SK-N-SH treated with all-trans-retinoic acid at 6 μM for 48 hours (cell line): ENCODE data around the gene LAMA2.

Experiments
- ATAC-seq: fragments of 200-7000 bp; cut with Tn5 transposase; 3 replicates; pipeline ENCODE4 v1.9.1; 2020; ENCODE audit warnings: mild to moderate bottlenecking, moderate library complexity
- ARNTL ChIP-seq: fragments of 450-650 bp; formaldehyde crosslinking; IDR thresholded peaks from 2 replicates; pipeline ENCODE4 v1.5.0; 2020; ENCODE audit warnings: low read depth, mild to moderate bottlenecking, moderate library complexity, borderline replicate concordance
- BACH2 ChIP-seq: fragments of 250-450 bp; sonication (Bioruptor Pico); IDR thresholded peaks from 2 replicates; pipeline ENCODE4 v1.9.0; 2021; ENCODE audit warnings: mild to moderate bottlenecking, borderline replicate concordance
- CSDC2 ChIP-seq: fragments of 250-450 bp; sonication (Bioruptor Pico); IDR thresholded peaks from 2 replicates; pipeline ENCODE4 v1.5.0; 2020; ENCODE audit warnings: mild to moderate bottlenecking, moderate library complexity
- ESRRG ChIP-seq: fragments of 250-450 bp; sonication (Bioruptor Pico); IDR thresholded peaks from 2 replicates; pipeline ENCODE4 v1.6.1; 2021; ENCODE audit warnings: mild to moderate bottlenecking
- GLIS3 ChIP-seq: fragments of 250-450 bp; sonication (Bioruptor Pico); IDR thresholded peaks from 2 replicates; pipeline ENCODE4 v1.5.0; 2020; ENCODE audit warnings: mild to moderate bottlenecking, moderate library complexity
- ISL1 ChIP-seq: fragments of 250-450 bp; sonication (Bioruptor Pico); IDR thresholded peaks from 2 replicates; pipeline ENCODE4 v2.1.2; 2022; ENCODE audit warnings: mild to moderate bottlenecking, moderate library complexity
- OSR1 ChIP-seq: fragments of 250-450 bp; sonication (Bioruptor Pico); IDR thresholded peaks from 2 replicates; pipeline ENCODE4 v1.8.0; 2022; ENCODE audit warnings: moderate library complexity, mild to moderate bottlenecking, inconsistent platforms
- RARB ChIP-seq: fragments of 250-450 bp; sonication (Bioruptor Pico); IDR thresholded peaks from 2 replicates; pipeline ENCODE4 v1.8.0; 2021; ENCODE audit warnings: mild to moderate bottlenecking, moderate library complexity
- SNAI2 ChIP-seq: fragments of 250-450 bp; sonication (Bioruptor Pico); IDR thresholded peaks from 2 replicates; pipeline ENCODE4 v1.5.0; 2020; ENCODE audit warnings: mild to moderate bottlenecking, moderate library complexity
- TCF4 ChIP-seq: fragments of 250-450 bp; sonication (Bioruptor Pico); IDR thresholded peaks from 2 replicates; pipeline ENCODE4 v1.8.0; 2021; ENCODE audit warnings: mild to moderate bottlenecking, moderate library complexity, borderline replicate concordance
- TOX ChIP-seq: fragments of 250-450 bp; sonication (Bioruptor Pico); IDR thresholded peaks from 2 replicates; pipeline ENCODE4 v1.8.0; 2021; ENCODE audit warnings: mild to moderate bottlenecking, moderate library complexity, borderline replicate concordance
- ZC3H10 ChIP-seq: fragments of 250-450 bp; sonication (Bioruptor Pico); IDR thresholded peaks from 2 replicates; pipeline ENCODE4 v1.5.1; 2021; ENCODE audit warnings: mild to moderate bottlenecking, moderate library complexity
- ZFP3 ChIP-seq: fragments of 250-450 bp; sonication (Bioruptor Pico); IDR thresholded peaks from 2 replicates; pipeline ENCODE4 v1.5.0; 2020; ENCODE audit warnings: mild to moderate bottlenecking, moderate library complexity
- ZFP30 ChIP-seq: fragments of 450-650 bp; formaldehyde crosslinking; IDR thresholded peaks from 2 replicates; pipeline ENCODE4 v1.5.0; 2022; ENCODE audit warnings: mild to moderate bottlenecking, moderate library complexity
- ZNF70 ChIP-seq: fragments of 450-650 bp; formaldehyde crosslinking; IDR thresholded peaks from 2 replicates; pipeline ENCODE4 v1.5.0; 2020; ENCODE audit warnings: mild to moderate bottlenecking, moderate library complexity
- ZNF8 ChIP-seq: fragments of 450-650 bp; formaldehyde crosslinking; IDR thresholded peaks from 2 replicates; pipeline ENCODE4 v1.5.0; 2020; ENCODE audit warnings: mild to moderate bottlenecking, moderate library complexity
- TF ChIP-seq, protein P1 (sequence below): fragments of 250-450 bp; sonication (Bioruptor Pico); IDR thresholded peaks from 2 replicates; pipeline ENCODE4 v1.5.0; 2020; ENCODE audit warnings: mild to moderate bottlenecking, moderate library complexity
- TF ChIP-seq, protein P2 (sequence below): fragments of 250-450 bp; sonication (Bioruptor Pico); IDR thresholded peaks from 2 replicates; pipeline ENCODE4 v1.8.0; 2020; ENCODE audit warnings: mild to moderate bottlenecking, moderate library complexity, borderline replicate concordance
- TF ChIP-seq, protein P3 (sequence below): fragments of 250-450 bp; sonication (Bioruptor Pico); IDR thresholded peaks from 2 replicates; pipeline ENCODE4 v1.5.1; 2021; ENCODE audit warnings: mild to moderate bottlenecking, moderate library complexity
- TF ChIP-seq, protein P4 (sequence below): fragments of 250-450 bp; sonication (Bioruptor Pico); IDR thresholded peaks from 2 replicates; pipeline ENCODE4 v1.8.0; 2021; ENCODE audit warnings: low read depth, mild to moderate bottlenecking, moderate library complexity, borderline replicate concordance

The LAMA2 gene

DNA sequence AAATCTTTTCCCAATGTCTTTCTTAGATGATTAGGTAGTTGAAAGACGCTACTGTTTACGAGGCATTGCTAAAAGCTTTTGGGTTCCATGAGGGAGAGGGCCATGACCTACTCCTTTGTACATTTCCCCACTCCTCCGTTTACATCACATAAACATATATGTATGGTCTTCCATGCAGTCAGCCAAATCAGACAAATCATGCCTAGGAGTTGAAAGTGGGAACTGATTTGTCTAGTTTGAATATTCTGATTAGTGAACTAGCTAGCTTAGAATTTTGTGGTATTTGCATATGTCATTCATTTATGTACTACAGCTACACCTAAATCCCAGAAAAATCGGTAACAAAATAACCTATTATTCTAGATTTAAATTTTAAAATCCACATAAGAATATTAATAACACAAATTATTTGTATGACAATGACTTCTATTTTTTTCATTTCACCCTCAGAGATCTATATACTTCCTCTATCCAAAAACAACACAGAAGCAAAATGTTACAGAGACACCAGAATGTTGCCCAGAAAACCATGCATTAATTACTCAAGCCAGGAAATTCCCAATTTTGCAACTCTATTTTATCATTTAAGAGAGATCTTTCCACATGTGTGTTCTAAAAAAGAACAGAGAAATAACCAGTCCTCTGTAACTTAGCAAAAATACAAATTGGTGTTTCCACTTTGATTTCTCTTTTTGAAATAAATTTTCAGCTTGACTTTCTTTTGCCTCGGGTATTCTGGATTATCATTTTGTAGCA lies 231.9 kb downstream of the LAMA2 start:
- TF ChIP-seq, protein P1, sequence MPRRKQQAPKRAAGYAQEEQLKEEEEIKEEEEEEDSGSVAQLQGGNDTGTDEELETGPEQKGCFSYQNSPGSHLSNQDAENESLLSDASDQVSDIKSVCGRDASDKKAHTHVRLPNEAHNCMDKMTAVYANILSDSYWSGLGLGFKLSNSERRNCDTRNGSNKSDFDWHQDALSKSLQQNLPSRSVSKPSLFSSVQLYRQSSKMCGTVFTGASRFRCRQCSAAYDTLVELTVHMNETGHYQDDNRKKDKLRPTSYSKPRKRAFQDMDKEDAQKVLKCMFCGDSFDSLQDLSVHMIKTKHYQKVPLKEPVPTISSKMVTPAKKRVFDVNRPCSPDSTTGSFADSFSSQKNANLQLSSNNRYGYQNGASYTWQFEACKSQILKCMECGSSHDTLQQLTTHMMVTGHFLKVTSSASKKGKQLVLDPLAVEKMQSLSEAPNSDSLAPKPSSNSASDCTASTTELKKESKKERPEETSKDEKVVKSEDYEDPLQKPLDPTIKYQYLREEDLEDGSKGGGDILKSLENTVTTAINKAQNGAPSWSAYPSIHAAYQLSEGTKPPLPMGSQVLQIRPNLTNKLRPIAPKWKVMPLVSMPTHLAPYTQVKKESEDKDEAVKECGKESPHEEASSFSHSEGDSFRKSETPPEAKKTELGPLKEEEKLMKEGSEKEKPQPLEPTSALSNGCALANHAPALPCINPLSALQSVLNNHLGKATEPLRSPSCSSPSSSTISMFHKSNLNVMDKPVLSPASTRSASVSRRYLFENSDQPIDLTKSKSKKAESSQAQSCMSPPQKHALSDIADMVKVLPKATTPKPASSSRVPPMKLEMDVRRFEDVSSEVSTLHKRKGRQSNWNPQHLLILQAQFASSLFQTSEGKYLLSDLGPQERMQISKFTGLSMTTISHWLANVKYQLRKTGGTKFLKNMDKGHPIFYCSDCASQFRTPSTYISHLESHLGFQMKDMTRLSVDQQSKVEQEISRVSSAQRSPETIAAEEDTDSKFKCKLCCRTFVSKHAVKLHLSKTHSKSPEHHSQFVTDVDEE, result no peak
- TF ChIP-seq RARB (no peak), OSR1 (CRISPR knock-in tag) (no peak), BACH2 (CRISPR knock-in tag) (no peak)
- no peak for ATAC-seq

DNA sequence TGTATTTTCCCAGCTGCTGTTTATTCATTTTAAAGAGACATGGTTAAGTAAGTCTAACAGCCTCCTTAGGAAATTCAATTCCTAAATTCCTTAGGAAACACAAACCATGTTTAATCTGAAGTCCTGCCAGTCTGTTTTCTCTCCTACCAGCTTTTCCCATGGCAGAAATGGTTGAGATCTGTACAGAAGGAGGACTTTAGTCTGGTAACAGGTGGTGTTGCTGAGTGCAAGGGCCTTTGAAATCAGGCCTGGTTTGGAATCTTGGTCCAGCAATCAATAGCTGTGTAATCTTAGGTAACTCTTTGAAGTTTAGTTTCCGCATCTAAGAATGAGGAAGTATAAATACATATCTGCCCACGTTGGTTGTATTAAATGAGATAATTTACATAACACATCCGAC lies 232.5 kb downstream of the LAMA2 start:
- no peak for TF ChIP-seq TOX (CRISPR knock-in tag)
- TF ChIP-seq, protein P2, sequence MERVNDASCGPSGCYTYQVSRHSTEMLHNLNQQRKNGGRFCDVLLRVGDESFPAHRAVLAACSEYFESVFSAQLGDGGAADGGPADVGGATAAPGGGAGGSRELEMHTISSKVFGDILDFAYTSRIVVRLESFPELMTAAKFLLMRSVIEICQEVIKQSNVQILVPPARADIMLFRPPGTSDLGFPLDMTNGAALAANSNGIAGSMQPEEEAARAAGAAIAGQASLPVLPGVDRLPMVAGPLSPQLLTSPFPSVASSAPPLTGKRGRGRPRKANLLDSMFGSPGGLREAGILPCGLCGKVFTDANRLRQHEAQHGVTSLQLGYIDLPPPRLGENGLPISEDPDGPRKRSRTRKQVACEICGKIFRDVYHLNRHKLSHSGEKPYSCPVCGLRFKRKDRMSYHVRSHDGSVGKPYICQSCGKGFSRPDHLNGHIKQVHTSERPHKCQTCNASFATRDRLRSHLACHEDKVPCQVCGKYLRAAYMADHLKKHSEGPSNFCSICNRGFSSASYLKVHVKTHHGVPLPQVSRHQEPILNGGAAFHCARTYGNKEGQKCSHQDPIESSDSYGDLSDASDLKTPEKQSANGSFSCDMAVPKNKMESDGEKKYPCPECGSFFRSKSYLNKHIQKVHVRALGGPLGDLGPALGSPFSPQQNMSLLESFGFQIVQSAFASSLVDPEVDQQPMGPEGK (CRISPR knock-in tag), result no peak
- no peak for TF ChIP-seq CSDC2 (CRISPR knock-in tag)
- TF ChIP-seq ZNF70 (CRISPR knock-in tag), result no peak
- TF ChIP-seq, protein P3, sequence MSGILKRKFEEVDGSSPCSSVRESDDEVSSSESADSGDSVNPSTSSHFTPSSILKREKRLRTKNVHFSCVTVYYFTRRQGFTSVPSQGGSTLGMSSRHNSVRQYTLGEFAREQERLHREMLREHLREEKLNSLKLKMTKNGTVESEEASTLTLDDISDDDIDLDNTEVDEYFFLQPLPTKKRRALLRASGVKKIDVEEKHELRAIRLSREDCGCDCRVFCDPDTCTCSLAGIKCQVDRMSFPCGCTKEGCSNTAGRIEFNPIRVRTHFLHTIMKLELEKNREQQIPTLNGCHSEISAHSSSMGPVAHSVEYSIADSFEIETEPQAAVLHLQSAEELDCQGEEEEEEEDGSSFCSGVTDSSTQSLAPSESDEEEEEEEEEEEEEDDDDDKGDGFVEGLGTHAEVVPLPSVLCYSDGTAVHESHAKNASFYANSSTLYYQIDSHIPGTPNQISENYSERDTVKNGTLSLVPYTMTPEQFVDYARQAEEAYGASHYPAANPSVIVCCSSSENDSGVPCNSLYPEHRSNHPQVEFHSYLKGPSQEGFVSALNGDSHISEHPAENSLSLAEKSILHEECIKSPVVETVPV (CRISPR knock-in tag), result no peak
- TF ChIP-seq, protein P1, result no peak
- no peak for TF ChIP-seq TCF4 (CRISPR knock-in tag)
- TF ChIP-seq ZC3H10 (CRISPR knock-in tag), result no peak
- TF ChIP-seq GLIS3 (CRISPR knock-in tag), result no peak
- TF ChIP-seq, protein P4, sequence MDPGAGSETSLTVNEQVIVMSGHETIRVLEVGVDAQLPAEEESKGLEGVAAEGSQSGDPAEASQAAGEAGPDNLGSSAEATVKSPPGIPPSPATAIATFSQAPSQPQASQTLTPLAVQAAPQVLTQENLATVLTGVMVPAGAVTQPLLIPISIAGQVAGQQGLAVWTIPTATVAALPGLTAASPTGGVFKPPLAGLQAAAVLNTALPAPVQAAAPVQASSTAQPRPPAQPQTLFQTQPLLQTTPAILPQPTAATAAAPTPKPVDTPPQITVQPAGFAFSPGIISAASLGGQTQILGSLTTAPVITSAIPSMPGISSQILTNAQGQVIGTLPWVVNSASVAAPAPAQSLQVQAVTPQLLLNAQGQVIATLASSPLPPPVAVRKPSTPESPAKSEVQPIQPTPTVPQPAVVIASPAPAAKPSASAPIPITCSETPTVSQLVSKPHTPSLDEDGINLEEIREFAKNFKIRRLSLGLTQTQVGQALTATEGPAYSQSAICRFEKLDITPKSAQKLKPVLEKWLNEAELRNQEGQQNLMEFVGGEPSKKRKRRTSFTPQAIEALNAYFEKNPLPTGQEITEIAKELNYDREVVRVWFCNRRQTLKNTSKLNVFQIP, result no peak
- TF ChIP-seq OSR1 (CRISPR knock-in tag), result no peak
- TF ChIP-seq, all 23 proteins: peak for 0
- ATAC-seq, result no peak

DNA sequence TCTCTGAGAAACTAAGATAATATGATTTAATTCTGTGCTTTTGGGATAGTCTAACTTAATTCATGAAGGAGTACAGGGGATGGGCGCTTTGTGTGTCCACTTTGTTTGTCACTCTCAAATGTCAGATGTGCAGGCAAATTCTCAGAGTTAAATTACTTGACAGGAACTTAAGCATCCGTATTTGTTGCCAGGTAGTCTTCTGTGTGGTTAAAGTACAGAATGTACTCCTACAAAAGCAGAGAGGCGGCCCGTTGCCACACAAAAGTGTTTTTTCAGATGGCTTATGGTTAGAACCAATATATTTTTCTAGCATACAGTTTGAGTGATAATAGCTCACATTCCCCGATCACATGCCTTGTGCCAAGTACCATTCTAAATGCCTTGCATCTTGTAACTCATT lies 234.4 kb downstream of the LAMA2 start:
- no peak for ATAC-seq
- TF ChIP-seq RARB (no peak), ARNTL (CRISPR knock-in tag) (no peak), GLIS3 (CRISPR knock-in tag) (no peak), ZFP30 (no peak), ZFP3 (CRISPR knock-in tag) (no peak), SNAI2 (CRISPR knock-in tag) (no peak), BACH2 (CRISPR knock-in tag) (no peak), CSDC2 (CRISPR knock-in tag) (no peak), ZNF70 (CRISPR knock-in tag) (no peak), ESRRG (no peak), ZC3H10 (CRISPR knock-in tag) (no peak), ZNF8 (CRISPR knock-in tag) (no peak), ISL1 (no peak)
- TF ChIP-seq, protein P3 (CRISPR knock-in tag), result no peak
- TF ChIP-seq, protein P4, result no peak
